HepG2 (cell line): ENCODE results near the gene CARMIL3. TPM values are rescaled to one million over a fixed set of nuclear protein-coding genes. Genes with fewer than 3 reads are reported as not detected.

Source experiments
- ETV6 ChIP-seq: sonication (generic); formaldehyde crosslinking; conservative IDR thresholded peaks from 2 replicates; pipeline ENCODE4 v1.4.0; 2020; ENCODE audit warnings: missing genetic modification reagents
- FOXP1 ChIP-seq, 2 experiments: fragments of 450-650 bp in 1 of 2; IDR thresholded peaks; 2 replicates each; pipeline ENCODE4 v1.6.1; 2017 to 2018; ENCODE audit warnings: antibody characterized with exemption in 1 of 2
- GATAD1 ChIP-seq: IDR thresholded peaks from 2 replicates; pipeline ENCODE4 v1.6.1; 2016; ENCODE audit warnings: missing genetic modification reagents, missing compliant biosample characterization
- GTF2F1 ChIP-seq: fragments of 150-350 bp; IDR thresholded peaks from 2 replicates; pipeline ENCODE4 v1.6.1; 2014; ENCODE audit warnings: low read length
- HOXA5 ChIP-seq: sonication (generic); formaldehyde crosslinking; IDR thresholded peaks from 2 replicates; pipeline ENCODE4 v1.4.0; 2020; ENCODE audit warnings: missing genetic modification reagents
- KLF6 ChIP-seq: IDR thresholded peaks from 2 replicates; pipeline ENCODE4 v1.8.0; 2016; ENCODE audit warnings: missing biosample characterization, missing genetic modification reagents
- MIER3 ChIP-seq: IDR thresholded peaks from 2 replicates; pipeline ENCODE4 v1.6.1; 2016; ENCODE audit warnings: missing compliant biosample characterization, borderline replicate concordance
- MXD1 ChIP-seq: sonication (generic); formaldehyde crosslinking; IDR thresholded peaks from 2 replicates; pipeline ENCODE4 v1.4.0; 2020; ENCODE audit warnings: mild to moderate bottlenecking, missing genetic modification reagents
- NONO ChIP-seq, 2 experiments: fragments of 450-650 bp in 1 of 2; sonication (generic) in 1 of 2; formaldehyde crosslinking in 1 of 2; IDR thresholded peaks in 1 of 2; conservative IDR thresholded peaks in 1 of 2; 2 replicates each; pipeline versions ENCODE4 v1.6.1 to v1.8.0; 2017 to 2022; ENCODE audit warnings: mild to moderate bottlenecking in 1 of 2, missing genetic modification reagents in 1 of 2, moderate library complexity in 1 of 2
- POLR2AphosphoS2 ChIP-seq: IDR thresholded peaks from 2 replicates; pipeline ENCODE4 v1.6.1; 2011; ENCODE audit warnings: low read depth, low read length, improper control_type of control experiment
- SRSF1 ChIP-seq: fragments of 200-400 bp; formaldehyde crosslinking; optimal IDR thresholded peaks from 2 replicates; pipeline ENCODE3; 2017; ENCODE audit warnings: mild to moderate bottlenecking, low read depth, low read length, moderate library complexity
- TEAD3 ChIP-seq: optimal IDR thresholded peaks from 2 replicates; pipeline ENCODE3; 2016; ENCODE audit warnings: borderline replicate concordance
- TEF ChIP-seq: sonication (generic); formaldehyde crosslinking; IDR thresholded peaks from 2 replicates; pipeline ENCODE4 v1.5.0; 2020; ENCODE audit warnings: missing genetic modification reagents
- ZFP36L2 ChIP-seq: sonication (generic); formaldehyde crosslinking; IDR thresholded peaks from 2 replicates; pipeline ENCODE4 v1.4.0; 2020; ENCODE audit warnings: missing genetic modification reagents
- ZNF292 ChIP-seq: sonication (generic); formaldehyde crosslinking; IDR thresholded peaks from 2 replicates; pipeline ENCODE4 v1.8.1; 2022; ENCODE audit warnings: mild to moderate bottlenecking, low read depth, missing genetic modification reagents, borderline replicate concordance
- ZNF317 ChIP-seq: sonication (generic); formaldehyde crosslinking; IDR thresholded peaks from 2 replicates; pipeline ENCODE4 v1.5.0; 2020; ENCODE audit warnings: mild to moderate bottlenecking, missing genetic modification reagents
- ZNF446 ChIP-seq: sonication (generic); formaldehyde crosslinking; IDR thresholded peaks from 2 replicates; pipeline ENCODE4 v1.5.0; 2020; ENCODE audit warnings: mild to moderate bottlenecking, missing genetic modification reagents
- ZNF605 ChIP-seq: sonication (generic); formaldehyde crosslinking; IDR thresholded peaks from 2 replicates; pipeline ENCODE4 v1.8.0; 2022; ENCODE audit warnings: mild to moderate bottlenecking, missing genetic modification reagents
- ZNF749 ChIP-seq: sonication (generic); formaldehyde crosslinking; IDR thresholded peaks from 2 replicates; pipeline ENCODE4 v1.8.0; 2022; ENCODE audit warnings: mild to moderate bottlenecking, missing genetic modification reagents, moderate library complexity, borderline replicate concordance
- ZNF770 ChIP-seq: sonication (generic); formaldehyde crosslinking; IDR thresholded peaks from 2 replicates; pipeline ENCODE4 v1.5.0; 2020; ENCODE audit warnings: mild to moderate bottlenecking, missing genetic modification reagents
- ZNF775 ChIP-seq: sonication (generic); formaldehyde crosslinking; IDR thresholded peaks from 2 replicates; pipeline ENCODE4 v1.4.0; 2020; ENCODE audit warnings: missing genetic modification reagents, mild to moderate bottlenecking, moderate library complexity, borderline replicate concordance
- ZNF816 ChIP-seq: sonication (generic); formaldehyde crosslinking; IDR thresholded peaks from 2 replicates; pipeline ENCODE4 v1.8.0; 2022; ENCODE audit warnings: missing genetic modification reagents, mild to moderate bottlenecking, borderline replicate concordance
- polyA plus RNA-seq, 8 experiments: library from polyadenylated mRNA; depleted of rRNA in 3 of 8; stranded (reverse) in 7 of 8; unstranded in 1 of 8; fragments of >200 nt; fragmentation: Illumina TruSeq in 4 of 8; extraction: Trizol in 4 of 8; gene quantifications; 2 replicates each; pipeline versions ENCODE4 v1.2.1 to v1.2.3, GENCODE V29; 2011 to 2016; ENCODE audit warnings: low read depth in 4 of 8, missing spikeins in 1 of 8, mixed read lengths in 1 of 8; ENCODE audit not compliant: insufficient read depth in 1 of 8
- total RNA-seq, 5 experiments: library from RNA; depleted of rRNA; stranded (reverse); fragments of >200 nt; fragmentation: Illumina TruSeq; extraction: Trizol; gene quantifications; 2 replicates each; pipeline ENCODE4 v1.2.3, GENCODE V29; 2016; ENCODE audit warnings: low read depth in 1 of 5
- TF ChIP-seq, protein P1 (sequence below): sonication (generic); formaldehyde crosslinking; IDR thresholded peaks from 2 replicates; pipeline ENCODE4 v1.4.0; 2020; ENCODE audit warnings: missing genetic modification reagents, mild to moderate bottlenecking, borderline replicate concordance

The CARMIL3 gene
- total and polyA plus RNA-seq, 2 of the 13 experiments (the other 11 are each of a cell fraction or from before 2014, with no cell fraction given): 0.27 to 0.55 TPM

- TF ChIP-seq, protein P1, sequence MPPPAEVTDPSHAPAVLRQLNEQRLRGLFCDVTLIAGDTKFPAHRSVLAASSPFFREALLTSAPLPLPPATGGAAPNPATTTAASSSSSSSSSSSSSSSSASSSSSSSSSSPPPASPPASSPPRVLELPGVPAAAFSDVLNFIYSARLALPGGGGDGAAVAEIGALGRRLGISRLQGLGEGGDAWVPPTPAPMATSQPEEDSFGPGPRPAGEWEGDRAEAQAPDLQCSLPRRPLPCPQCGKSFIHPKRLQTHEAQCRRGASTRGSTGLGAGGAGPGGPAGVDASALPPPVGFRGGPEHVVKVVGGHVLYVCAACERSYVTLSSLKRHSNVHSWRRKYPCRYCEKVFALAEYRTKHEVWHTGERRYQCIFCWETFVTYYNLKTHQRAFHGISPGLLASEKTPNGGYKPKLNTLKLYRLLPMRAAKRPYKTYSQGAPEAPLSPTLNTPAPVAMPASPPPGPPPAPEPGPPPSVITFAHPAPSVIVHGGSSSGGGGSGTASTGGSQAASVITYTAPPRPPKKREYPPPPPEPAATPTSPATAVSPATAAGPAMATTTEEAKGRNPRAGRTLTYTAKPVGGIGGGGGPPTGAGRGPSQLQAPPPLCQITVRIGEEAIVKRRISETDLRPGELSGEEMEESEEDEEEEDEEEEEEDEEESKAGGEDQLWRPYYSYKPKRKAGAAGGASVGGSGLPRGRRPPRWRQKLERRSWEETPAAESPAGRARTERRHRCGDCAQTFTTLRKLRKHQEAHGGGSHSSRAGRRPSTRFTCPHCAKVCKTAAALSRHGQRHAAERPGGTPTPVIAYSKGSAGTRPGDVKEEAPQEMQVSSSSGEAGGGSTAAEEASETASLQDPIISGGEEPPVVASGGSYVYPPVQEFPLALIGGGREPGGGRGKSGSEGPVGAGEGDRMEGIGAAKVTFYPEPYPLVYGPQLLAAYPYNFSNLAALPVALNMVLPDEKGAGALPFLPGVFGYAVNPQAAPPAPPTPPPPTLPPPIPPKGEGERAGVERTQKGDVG (CRISPR knock-in tag): peak; percentile 90; the same call in 1 of the 2 replicates
- TF ChIP-seq TEF (CRISPR knock-in tag) (peak; percentile 53; the same call in 1 of the 2 replicates), GTF2F1 (peak; percentile 91), FOXP1 (IDR thresholded peaks at IDR 0.05) (peak; percentile 86; the same call in 1 of the 2 replicates), FOXP1 (CRISPR knock-in tag; IDR thresholded peaks at IDR 0.05) (peak; percentile 89), ZNF749 (CRISPR knock-in tag) (no peak), GATAD1 (peak; percentile 88), POLR2AphosphoS2 (peak; percentile 85), ZNF775 (peak; percentile 94), MXD1 (peak; percentile 98), ZNF317 (CRISPR knock-in tag) (peak; percentile 91), KLF6 (peak; percentile 100), ZFP36L2 (peak; percentile 94), MIER3 (peak; percentile 100), ZNF446 (CRISPR knock-in tag) (no peak), ZNF605 (CRISPR knock-in tag) (peak; percentile 100), ZNF816 (no peak), ZNF292 (CRISPR knock-in tag) (peak; percentile 89; the same call in 1 of the 2 replicates), ZNF770 (no peak), HOXA5 (CRISPR knock-in tag) (peak; percentile 95; the same call in 1 of the 2 replicates), SRSF1 (peak; percentile 93), ETV6 (CRISPR knock-in tag) (peak; percentile 94), TEAD3 (peak; percentile 93), NONO (IDR thresholded peaks at IDR 0.05) (no peak), NONO (CRISPR knock-in tag; conservative IDR thresholded peaks at IDR 0.05) (no peak)
Measured at GRCh38 chr14:24095271-24096068, 43.7 kb downstream of the CARMIL3 start (continued).
